ENCODE data around the gene ZNF280C.
A peak's percentile ranks its signal among the peaks of the same experiment; 100 is the strongest.
"Not testable (repeated sequence)": the region's sequence is repeated elsewhere in the genome, so short reads cannot be mapped to it uniquely, and the experiment has no call there.

Gene ZNF280C, protein sequence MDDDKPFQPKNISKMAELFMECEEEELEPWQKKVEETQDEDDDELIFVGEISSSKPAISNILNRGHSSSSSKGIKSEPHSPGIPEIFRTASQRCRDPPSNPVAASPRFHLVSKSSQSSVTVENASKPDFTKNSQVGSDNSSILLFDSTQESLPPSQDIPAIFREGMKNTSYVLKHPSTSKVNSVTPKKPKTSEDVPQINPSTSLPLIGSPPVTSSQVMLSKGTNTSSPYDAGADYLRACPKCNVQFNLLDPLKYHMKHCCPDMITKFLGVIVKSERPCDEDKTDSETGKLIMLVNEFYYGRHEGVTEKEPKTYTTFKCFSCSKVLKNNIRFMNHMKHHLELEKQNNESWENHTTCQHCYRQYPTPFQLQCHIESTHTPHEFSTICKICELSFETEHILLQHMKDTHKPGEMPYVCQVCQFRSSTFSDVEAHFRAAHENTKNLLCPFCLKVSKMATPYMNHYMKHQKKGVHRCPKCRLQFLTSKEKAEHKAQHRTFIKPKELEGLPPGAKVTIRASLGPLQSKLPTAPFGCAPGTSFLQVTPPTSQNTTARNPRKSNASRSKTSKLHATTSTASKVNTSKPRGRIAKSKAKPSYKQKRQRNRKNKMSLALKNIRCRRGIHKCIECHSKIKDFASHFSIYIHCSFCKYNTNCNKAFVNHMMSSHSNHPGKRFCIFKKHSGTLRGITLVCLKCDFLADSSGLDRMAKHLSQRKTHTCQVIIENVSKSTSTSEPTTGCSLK

DNA sequence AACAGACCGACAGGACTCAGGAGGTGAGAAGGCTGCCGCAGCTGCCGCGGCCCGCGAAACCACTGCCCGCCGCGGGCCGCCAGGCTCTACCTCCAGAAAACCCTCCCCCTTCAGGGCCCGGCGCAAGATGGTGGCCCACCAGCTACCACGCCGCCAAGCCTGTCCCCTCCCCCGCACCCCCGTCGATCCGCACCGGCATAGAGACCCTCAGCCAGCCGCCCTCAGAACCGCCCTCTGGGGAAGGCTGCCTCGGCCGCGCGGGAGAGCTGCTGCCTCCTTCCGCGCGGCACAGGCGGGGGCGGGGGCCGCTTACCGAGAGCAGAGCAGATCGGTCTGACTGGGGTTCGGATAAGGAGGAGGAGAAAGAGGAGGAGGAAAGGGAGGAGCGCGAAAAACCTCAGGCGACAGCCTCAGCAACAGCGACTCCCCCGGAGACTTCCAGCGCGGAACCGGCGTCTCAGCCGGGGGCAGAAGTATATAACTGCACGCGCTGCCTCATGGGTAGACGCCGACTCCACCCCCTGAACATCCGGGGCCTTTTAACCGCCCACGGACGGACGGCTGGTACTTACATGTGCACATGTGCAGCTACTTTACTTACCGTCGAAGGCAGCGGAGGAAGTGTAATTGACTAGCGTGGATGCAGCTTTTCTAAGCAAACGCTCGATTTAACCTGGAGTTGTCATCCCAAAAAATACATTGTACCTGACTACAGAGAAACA, at the start of gene ZNF280C:
Gene ZNF280C, minus strand, starts transcription at position 451 of the 722 bp plus-strand sequence. CDS start 8,450 bp downstream, outside the sequence.
- FAIRE-seq (no peak), DNase-seq (ENCODE audit: insufficient read length, low spot score) (peak; percentile 52)

DNA sequence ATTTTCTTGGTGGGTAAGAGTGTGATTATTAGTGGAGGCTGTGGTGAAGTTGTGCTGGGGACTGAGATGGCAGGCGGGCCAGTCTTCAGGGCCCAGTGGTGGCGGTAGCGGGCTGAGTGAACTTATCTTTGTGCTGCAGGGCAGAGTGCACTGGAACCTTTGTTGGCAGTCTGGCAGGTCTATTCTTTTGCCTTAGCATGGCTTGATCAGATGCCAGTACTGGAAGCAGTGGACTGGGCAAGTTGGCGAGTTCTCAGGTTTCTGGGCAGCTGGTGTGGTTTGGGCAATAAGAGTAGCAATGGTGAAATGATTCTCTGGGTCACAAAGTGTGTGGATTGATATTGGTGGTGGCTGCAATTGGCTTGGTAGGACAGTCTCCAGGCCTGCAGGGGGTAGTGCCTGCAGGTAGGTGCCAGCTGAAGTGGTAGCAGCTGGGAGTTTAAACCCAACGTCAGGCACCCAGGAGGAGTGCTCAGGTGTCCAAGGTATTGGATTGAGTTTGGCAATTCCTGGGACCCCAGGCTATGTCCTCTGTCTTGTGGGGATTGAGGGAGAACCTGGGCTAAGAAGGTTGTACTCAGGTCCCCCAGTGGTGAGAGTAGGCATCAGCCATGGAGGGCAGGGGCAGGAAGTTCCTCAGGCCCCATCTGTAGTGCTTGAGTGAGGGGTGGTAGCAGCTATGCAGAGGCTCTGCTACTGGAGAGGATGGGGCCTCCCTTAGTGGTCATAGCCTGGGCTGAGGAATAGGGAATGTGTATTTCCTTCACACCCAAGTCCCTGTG, 36.1 kb upstream of the ZNF280C start:
- DNase-seq (ENCODE audit: insufficient read length, low spot score): no peak
- no peak for FAIRE-seq

DNA sequence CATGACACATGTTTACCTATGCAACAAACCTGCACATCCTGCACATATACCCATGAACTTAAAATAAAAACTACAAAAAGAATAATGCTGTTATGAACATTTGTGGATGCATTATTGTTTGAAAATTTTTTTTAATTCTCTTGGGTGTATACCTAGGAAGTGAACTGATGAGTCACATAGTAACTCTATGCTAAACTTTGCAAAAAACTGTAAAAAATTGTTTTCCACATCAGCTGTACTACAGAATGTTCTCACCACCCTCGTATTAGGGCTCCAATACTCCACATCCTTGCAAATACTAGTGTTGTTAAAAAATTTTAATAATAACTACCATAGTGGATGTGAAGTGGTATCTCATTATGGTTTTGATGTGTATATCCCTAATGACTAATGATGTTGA, 33.3 kb upstream of the ZNF280C start:
- FAIRE-seq (no peak), DNase-seq (ENCODE audit: insufficient read length, low spot score) (no peak)

GRCh38 chrX:130301405-130301804, 32.7 kb upstream of the ZNF280C start:
- DNase-seq (ENCODE audit: insufficient read length, low spot score) (no peak), FAIRE-seq (no peak)

GRCh38 chrX:130300010-130300282, 31.2 kb upstream of the ZNF280C start:
- DNase-seq (ENCODE audit: insufficient read length, low spot score): no peak
- FAIRE-seq: no peak

GRCh38 chrX:130299279-130300009, 30.7 kb upstream of the ZNF280C start:
- DNase-seq (ENCODE audit: insufficient read length, low spot score) (no peak), FAIRE-seq (no peak)

- DNase-seq (ENCODE audit: insufficient read length, low spot score): no peak
- no peak for FAIRE-seq
Observed at GRCh38 chrX:130296743-130297142, 28.0 kb upstream of the ZNF280C start.

DNA sequence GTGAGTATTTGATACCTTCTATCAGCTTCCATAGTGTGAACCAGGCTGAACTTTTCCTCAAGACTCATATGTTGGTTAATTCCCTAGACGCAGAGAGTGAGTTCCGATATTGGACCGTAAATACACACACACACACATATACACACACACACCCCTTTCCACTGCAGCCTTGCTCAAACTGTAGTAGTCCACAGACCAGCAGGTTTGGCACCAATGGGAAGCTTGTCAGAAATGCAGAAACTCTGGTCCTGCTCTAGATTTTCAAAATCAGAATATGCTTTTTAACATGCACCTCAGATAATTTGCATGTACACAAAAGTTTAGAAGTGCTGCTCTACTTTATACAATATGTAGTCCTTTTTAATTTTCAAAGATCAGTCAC, 27.6 kb upstream of the ZNF280C start:
- DNase-seq (ENCODE audit: insufficient read length, low spot score) (no peak), FAIRE-seq (no peak)

DNA sequence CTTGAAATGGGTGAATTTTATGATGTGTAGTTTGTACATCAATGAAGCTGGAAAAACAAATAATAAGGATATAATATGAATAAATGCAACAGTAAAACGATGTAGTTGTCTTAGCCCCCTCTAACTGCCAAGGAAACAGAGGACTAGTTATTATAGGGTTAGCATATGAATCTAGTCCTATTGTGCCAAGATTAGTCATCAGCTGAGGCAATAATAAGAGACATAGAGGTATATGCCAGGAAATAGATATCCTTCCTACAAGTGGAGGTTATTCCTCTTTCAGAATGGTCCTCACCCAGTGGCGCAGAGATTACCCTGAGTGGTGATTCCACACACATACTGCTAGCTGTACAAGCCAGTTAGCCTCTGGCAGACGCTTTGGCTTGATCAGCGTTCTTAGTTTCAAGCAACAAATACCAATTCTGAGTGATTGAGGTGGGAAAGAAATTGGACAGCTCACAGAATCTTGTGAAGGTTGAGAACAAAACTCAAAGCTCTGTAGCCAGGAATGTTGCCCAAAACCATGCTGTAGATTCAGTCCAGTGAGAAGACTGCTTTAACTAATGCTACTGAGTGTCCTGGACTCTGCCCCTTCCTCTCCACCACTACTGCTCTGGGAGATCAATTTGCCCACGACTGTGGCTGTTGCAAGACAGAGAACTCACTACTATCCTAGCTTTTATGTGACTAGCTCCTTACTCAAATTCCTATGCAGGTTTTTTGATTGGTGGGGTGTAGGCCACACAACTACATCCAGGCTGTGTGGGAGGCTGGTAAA, 27.0 kb upstream of the ZNF280C start:
- no peak for FAIRE-seq
- DNase-seq (ENCODE audit: insufficient read length, low spot score): no peak

DNA sequence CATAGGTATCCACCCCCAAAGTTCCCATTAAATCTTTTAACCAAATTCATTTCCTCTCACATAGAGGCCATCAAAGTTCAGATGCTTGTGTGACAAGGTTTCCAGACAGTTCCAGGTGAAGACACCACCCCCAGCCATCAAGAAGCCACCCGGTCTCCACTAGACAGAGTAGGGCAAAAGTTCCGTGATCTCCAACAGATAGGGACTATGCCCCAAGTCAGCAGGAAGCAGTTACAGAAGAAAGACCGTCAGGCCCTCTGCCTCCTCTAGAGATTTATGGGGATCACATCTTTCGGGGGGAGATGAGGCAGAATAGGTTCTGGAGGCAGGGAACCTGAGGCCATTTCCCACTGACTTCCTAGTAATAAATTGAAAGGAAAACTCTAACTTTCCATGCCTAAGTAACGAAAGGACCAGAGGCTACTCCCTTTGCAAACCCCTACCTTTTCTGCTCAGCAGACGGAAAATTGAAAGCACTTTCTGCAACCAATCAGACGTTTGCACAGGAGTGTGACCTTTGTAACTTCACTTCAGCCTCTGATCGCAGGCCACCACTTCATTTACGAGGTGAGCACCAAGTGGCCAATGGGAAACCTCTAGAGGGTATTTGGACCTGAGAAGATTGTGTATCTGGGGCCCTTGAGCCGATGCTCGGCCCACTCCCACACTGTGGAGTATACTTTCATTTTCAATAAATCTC, 18.5 kb upstream of the ZNF280C start:
- FAIRE-seq: no peak
- DNase-seq (ENCODE audit: insufficient read length, low spot score): no peak

- FAIRE-seq (no peak), DNase-seq (ENCODE audit: insufficient read length, low spot score) (no peak)
Observed at GRCh38 chrX:130285710-130286109, 17.0 kb upstream of the ZNF280C start.

DNA sequence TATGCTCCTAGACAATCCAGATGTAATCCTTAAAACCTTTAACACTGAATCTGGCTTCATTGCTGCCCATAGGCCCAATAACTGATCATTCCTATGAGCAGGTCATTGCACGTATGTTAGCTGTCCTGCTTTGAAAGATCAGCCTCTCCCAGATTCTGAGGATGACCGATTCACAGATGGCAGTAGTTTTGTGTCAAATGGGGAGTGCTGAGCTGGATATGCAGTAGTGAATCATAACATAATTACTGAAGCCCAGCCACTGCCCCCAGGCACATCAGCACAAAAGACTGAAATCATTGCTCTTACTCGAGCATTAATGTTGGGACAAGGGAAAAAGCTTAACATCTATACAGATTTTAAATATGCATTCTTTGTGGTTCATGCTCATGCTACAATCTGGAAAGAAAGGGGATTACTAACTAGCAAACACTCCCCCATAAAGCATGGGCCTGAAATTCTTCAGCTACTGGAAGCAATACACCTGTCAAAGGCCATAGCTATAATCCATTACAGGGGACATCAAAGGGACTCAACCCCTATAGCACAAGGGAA, 16.4 kb upstream of the ZNF280C start:
- FAIRE-seq (no peak), DNase-seq (ENCODE audit: insufficient read length, low spot score) (no peak)

DNA sequence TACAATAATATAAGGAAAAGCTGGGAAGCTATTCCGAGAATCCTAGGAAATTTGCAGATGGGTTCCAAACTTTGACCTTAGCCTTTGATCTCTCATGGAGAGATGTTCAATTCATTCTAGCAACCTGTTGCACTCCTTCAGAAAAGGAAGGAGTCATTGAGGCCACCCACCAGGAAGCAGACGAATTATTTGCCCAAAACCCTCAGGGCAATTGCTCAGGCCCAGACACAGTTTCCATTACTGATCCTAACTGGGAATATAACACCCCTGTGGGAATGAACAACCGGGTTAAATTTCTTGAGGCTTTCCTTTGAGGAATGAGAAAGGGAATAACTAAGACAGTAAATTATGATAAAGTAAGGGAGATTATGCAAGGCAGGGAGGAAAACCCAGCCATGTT, 13.5 kb upstream of the ZNF280C start:
- no peak for DNase-seq (ENCODE audit: insufficient read length, low spot score)
- no peak for FAIRE-seq

DNA sequence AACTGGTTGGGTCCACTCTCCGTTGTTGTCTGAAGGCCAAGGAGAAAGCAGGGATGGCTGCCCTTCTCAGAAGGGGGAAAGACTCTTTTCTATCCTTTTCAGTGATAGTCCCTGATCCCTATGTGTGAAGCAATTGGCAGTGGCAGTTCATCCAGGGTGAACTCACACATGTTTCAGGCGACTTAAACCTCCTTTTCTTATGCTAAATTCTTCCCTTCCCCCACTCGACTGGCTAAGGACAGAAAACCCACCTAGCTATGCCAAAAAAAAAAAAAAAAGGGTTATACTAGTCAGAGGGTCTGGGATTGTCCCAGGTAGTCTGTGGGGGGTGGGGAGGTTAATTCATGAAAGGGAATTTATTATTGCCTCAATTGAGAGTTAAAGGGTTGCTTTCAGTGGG, 12.2 kb upstream of the ZNF280C start:
- DNase-seq (ENCODE audit: insufficient read length, low spot score) (no peak), FAIRE-seq (no peak)

DNA sequence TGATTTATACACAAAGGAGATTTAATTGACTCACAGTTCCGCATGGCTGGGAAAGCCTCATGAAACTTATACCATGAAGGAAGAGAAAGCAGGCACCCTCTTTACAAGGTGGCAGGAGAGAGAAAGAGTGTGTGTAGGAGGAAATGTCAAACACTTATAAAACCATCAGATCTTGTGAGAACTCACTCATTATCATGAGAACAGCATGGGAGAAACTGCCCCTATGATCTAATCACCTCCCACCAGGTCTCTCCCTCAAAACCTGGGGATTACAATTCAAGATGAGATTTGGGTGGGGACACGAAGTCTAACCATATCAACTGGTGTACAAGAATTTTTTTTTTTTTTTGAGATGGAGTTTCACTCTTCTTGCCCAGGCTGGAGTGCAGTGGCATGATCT, 3.6 kb upstream of the ZNF280C start:
- not testable (repeated sequence) for DNase-seq (ENCODE audit: insufficient read length, low spot score)

GRCh38 chrX:130269391-130269790, 692 bp upstream of the ZNF280C start:
- FAIRE-seq; DNase-seq (ENCODE audit: insufficient read length, low spot score): not testable (repeated sequence)

More for the DNA sequence above, 3.6 kb upstream of the ZNF280C start:
- not testable (repeated sequence) for FAIRE-seq

DNA sequence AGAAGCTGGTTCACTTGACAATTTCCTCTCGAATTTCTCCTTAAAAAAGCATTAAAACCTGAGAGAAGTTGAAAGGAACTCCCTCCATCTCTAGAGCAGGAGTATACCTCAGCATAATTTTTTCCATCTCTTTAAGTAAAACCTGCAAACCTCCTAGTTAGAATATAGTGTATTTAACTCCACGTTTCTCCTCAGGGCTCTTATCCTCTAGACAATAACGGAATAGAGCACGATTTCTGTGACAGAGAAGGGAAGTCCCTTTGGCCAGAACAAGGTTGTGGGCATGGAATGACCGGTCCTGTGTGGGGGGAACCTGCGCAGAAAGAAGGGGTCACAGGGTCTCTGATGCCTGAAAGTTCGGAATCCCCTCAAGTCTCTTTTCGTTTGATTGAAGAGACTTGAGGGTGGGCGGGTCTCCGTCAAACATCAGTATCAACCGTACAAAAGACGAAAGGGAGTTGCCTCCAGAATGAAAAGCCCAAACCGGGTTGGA, 697 bp downstream of the ZNF280C start:
- no peak for DNase-seq (ENCODE audit: insufficient read length, low spot score)
- no peak for FAIRE-seq

DNA sequence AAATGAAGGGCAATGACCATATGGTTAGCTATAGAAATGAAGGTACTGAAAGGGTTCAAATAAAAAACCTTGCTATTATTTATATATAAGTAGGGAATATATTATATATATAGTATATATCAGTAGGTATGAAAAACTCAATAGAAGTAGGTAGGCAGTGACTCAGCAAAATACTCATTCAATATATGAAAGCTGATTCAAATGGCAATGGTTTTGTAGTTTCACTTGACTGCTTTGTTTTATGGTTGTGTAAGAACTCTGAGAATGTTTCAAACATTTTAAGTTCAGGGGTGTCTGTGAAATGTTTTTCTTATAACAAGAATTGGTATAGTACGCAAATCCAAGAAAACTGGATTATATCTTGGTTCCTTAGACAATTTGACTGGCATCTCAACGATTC, 4.1 kb downstream of the ZNF280C start:
- FAIRE-seq (no peak), DNase-seq (ENCODE audit: insufficient read length, low spot score) (no peak)
